SK-N-SH (cell line): ENCODE data around the gene FGF18. TPM values are rescaled to one million over a fixed set of nuclear protein-coding genes. Genes with fewer than 3 reads are reported as not detected.

ENCODE experiments used
- CTCF ChIA-PET: fragments of 300-600, 350-600 bp; formaldehyde crosslinking; extraction: SDS; loops from one replicate; lab custom pipeline; 2021; lab: Yijun Ruan, JAX
- POLR2A ChIA-PET: fragments of 350-600 bp; sonication (Branson Sonifier 250); formaldehyde crosslinking; extraction: SDS; loops from one replicate; lab custom pipeline; 2020; ENCODE audit warnings: antibody characterized with exemption, inconsistent platforms; lab: Yijun Ruan, JAX
- DNase-seq: peaks from one replicate; pipeline ENCODE4 v3.0.0; 2012
- H2AFZ ChIP-seq: fragments of 200-600 bp; sonication (generic); 2 replicates; pipeline ENCODE4 v1.8.1; 2016; ENCODE audit warnings: antibody characterized with exemption, mild to moderate bottlenecking, low read depth
- H3F3A ChIP-seq: fragments of 200-600 bp; sonication (generic); replicated peaks from 2 replicates; pipeline ENCODE3; 2016; ENCODE audit warnings: antibody characterized with exemption, mild to moderate bottlenecking; ENCODE audit not compliant: insufficient read depth
- H3K27ac ChIP-seq, 2 experiments: fragments of 200-500 bp in 1 of 2; fragments of 200-600 bp in 1 of 2; sonication (Bioruptor generic) in 1 of 2; sonication (generic), shearing (Covaris generic) in 1 of 2; 2 replicates each; pipeline versions ENCODE4 v1.5.1 to v1.6.1; 2014 to 2016; ENCODE audit warnings: low read depth in 2 of 2, inconsistent platforms in 1 of 2, low read length in 1 of 2, mild to moderate bottlenecking in 1 of 2, mixed read lengths in 1 of 2
- H3K27me3 ChIP-seq: fragments of 200-600 bp; sonication (generic), shearing (Covaris generic); 2 replicates; pipeline ENCODE4 v1.6.1; 2016; ENCODE audit warnings: mixed run types; ENCODE audit not compliant: insufficient read depth
- H3K36me3 ChIP-seq, 2 experiments: fragments of 200-500 bp in 1 of 2; fragments of 200-600 bp in 1 of 2; sonication (Bioruptor generic) in 1 of 2; sonication (generic) in 1 of 2; replicated peaks in 1 of 2; 2 replicates each; pipeline versions ENCODE3 to v1.5.1; 2014 to 2016; ENCODE audit warnings: low read length in 1 of 2, mild to moderate bottlenecking in 1 of 2; ENCODE audit not compliant: insufficient read depth in 2 of 2, control insufficient read depth in 1 of 2
- H3K4me1 ChIP-seq, 2 experiments: fragments of 200-500 bp in 1 of 2; fragments of 200-600 bp in 1 of 2; sonication (Bioruptor generic) in 1 of 2; sonication (generic), shearing (Covaris generic) in 1 of 2; 2 replicates each; pipeline versions ENCODE4 v1.5.1 to v1.6.1; 2014 to 2016; ENCODE audit warnings: low read depth in 1 of 2, low read length in 1 of 2, mixed run types in 1 of 2; ENCODE audit not compliant: insufficient read depth in 2 of 2, control insufficient read depth in 1 of 2
- H3K4me2 ChIP-seq: fragments of 200-600 bp; sonication (generic), shearing (Covaris generic); 2 replicates; pipeline ENCODE4 v1.6.1; 2017; ENCODE audit warnings: mixed run types
- H3K4me3 ChIP-seq, 2 experiments: fragments of 200-500 bp in 1 of 2; fragments of 200-600 bp in 1 of 2; sonication (Bioruptor generic) in 1 of 2; sonication (generic), shearing (Covaris generic) in 1 of 2; 2 replicates each; pipeline versions ENCODE4 v1.5.1 to v1.8.1; 2014 to 2016; ENCODE audit warnings: low read depth in 2 of 2, inconsistent platforms in 1 of 2, low read length in 1 of 2, mild to moderate bottlenecking in 1 of 2, mixed read lengths in 1 of 2, moderate library complexity in 1 of 2
- H3K79me2 ChIP-seq: fragments of 200-600 bp; sonication (generic); 2 replicates; pipeline ENCODE4 v1.8.1; 2017; ENCODE audit warnings: mild to moderate bottlenecking; ENCODE audit not compliant: insufficient read depth
- H3K9ac ChIP-seq: fragments of 200-600 bp; sonication (generic); 2 replicates; pipeline ENCODE4 v1.6.1; 2017; ENCODE audit warnings: mixed run types
- H3K9me2 ChIP-seq: fragments of 200-600 bp; sonication (generic); 2 replicates; pipeline ENCODE4 v1.6.1; 2017; ENCODE audit warnings: mixed run types
- H3K9me3 ChIP-seq: fragments of 200-600 bp; sonication (generic); 2 replicates; pipeline ENCODE4 v1.6.1; 2017; ENCODE audit warnings: mixed run types, mild to moderate bottlenecking, moderate library complexity
- H4K20me1 ChIP-seq: fragments of 200-600 bp; sonication (generic); 2 replicates; pipeline ENCODE4 v1.6.1; 2017; ENCODE audit warnings: mild to moderate bottlenecking, mixed run types; ENCODE audit not compliant: insufficient read depth
- EP300 ChIP-seq, 2 experiments: IDR thresholded peaks; 2 replicates each; pipeline versions ENCODE4 v1.4.0 to v1.6.1; 2012; ENCODE audit warnings: borderline replicate concordance in 1 of 2, low read depth in 1 of 2, low read length in 1 of 2
- FOXJ3 ChIP-seq: sonication (generic); formaldehyde crosslinking; IDR thresholded peaks from 2 replicates; pipeline ENCODE4 v1.5.1; 2020; ENCODE audit warnings: mild to moderate bottlenecking, missing genetic modification reagents
- GATA2 ChIP-seq: sonication (generic); formaldehyde crosslinking; IDR thresholded peaks from 2 replicates; pipeline ENCODE4 v1.5.0; 2020; ENCODE audit warnings: mild to moderate bottlenecking, missing genetic modification reagents
- JUND ChIP-seq: IDR thresholded peaks from 2 replicates; pipeline ENCODE4 v1.4.0; 2012
- MAX ChIP-seq: IDR thresholded peaks from 2 replicates; pipeline ENCODE4 v1.4.0; 2012; ENCODE audit warnings: low read depth
- MEF2A ChIP-seq: IDR thresholded peaks from 2 replicates; pipeline ENCODE4 v1.4.0; 2012; ENCODE audit warnings: low read depth, borderline replicate concordance
- NFIC ChIP-seq: IDR thresholded peaks from 2 replicates; pipeline ENCODE4 v1.4.0; 2012; ENCODE audit warnings: borderline replicate concordance
- POLR2AphosphoS5 ChIP-seq: IDR thresholded peaks from 2 replicates; pipeline ENCODE4 v1.6.1; 2012; ENCODE audit warnings: low read depth, low read length
- RAD21 ChIP-seq: IDR thresholded peaks from 2 replicates; pipeline ENCODE4 v1.6.1; 2012; ENCODE audit warnings: mild to moderate bottlenecking, low read length
- REST ChIP-seq: IDR thresholded peaks from 2 replicates; pipeline ENCODE4 v1.6.1; 2012; ENCODE audit warnings: mild to moderate bottlenecking, low read depth, low read length, moderate library complexity
- RFX5 ChIP-seq: IDR thresholded peaks from 2 replicates; pipeline ENCODE4 v1.6.1; 2012; ENCODE audit warnings: mild to moderate bottlenecking, improper control_type of control experiment, low read length
- TAF1 ChIP-seq: IDR thresholded peaks from 2 replicates; pipeline ENCODE4 v1.6.1; 2012; ENCODE audit warnings: low read depth, mild to moderate bottlenecking, low read length, moderate library complexity, borderline replicate concordance
- TEAD4 ChIP-seq: IDR thresholded peaks from 2 replicates; pipeline ENCODE4 v1.4.0; 2012; ENCODE audit warnings: mild to moderate bottlenecking, borderline replicate concordance; ENCODE audit not compliant: insufficient read depth
- USF2 ChIP-seq: fragments of 150-350 bp; IDR thresholded peaks from 2 replicates; pipeline ENCODE4 v1.6.1; 2017; ENCODE audit warnings: antibody characterized with exemption, low read length, low read depth, borderline replicate concordance
- WGBS: methylation state at CpG from one replicate; pipeline ENCODE4 v1.1.6; 2017; ENCODE audit warnings: low lambda C conversion rate; 5-methylcytosine and 5-hydroxymethylcytosine counted together
- polyA plus RNA-seq, 3 experiments: library from polyadenylated mRNA; depleted of rRNA; stranded (reverse); fragments of >200 nt; gene quantifications; 2 replicates each; pipeline ENCODE4 v1.2.3, GENCODE V29; 2012

Gene FGF18
- polyA plus RNA-seq, 1 of the 3 experiments (the other 2 are of a cell fraction) = 0.89 TPM

- H3K4me2 ChIP-seq = no peak overlapping the region
- H3K9ac ChIP-seq = no peak overlapping the region
- no peak for TF ChIP-seq TEAD4
- no peak for TF ChIP-seq RAD21
- no peak for TF ChIP-seq MEF2A
- no peak for TF ChIP-seq FOXJ3
- no peak for TF ChIP-seq RFX5
- no peak for TF ChIP-seq TAF1
- no peak for TF ChIP-seq JUND
- TF ChIP-seq GATA2 (CRISPR knock-in tag) = no peak
- no peak for TF ChIP-seq NFIC
- TF ChIP-seq EP300 (IDR thresholded peaks at IDR 0.05; ENCODE audit: borderline replicate concordance in 1 of 2, low read depth in 1 of 2, low read length in 1 of 2) = no peak
- TF ChIP-seq, all 33 proteins: peak for 0
- WGBS = 85% methylated on average over 13 of the region's 16 CpGs
- Histone ChIP-seq H3K27ac (no peak overlapping the region), H3K27me3 (no peaks in the 10 kb centered on the region), H3K4me1 (no peaks in the 10 kb centered on the region; a peak in 1 of 4 replicates), H3K9me2 (no peaks in the 10 kb centered on the region), H3K4me3 (no peak overlapping the region), H4K20me1 (no peaks in the 10 kb centered on the region), H3K9me3 (no peaks in the 10 kb centered on the region), H3K36me3 (no peaks in the 10 kb centered on the region), H2AFZ (no peak overlapping the region), H3F3A (no peaks in the 10 kb centered on the region), H3K79me2 (no peaks in the 10 kb centered on the region)
- CTCF ChIA-PET = interaction anchor here (3.1 kb wide), 1 partner anchor 10 kb away, joined by 13 read pairs; the partner anchor contains the start of gene FGF18
- DNase-seq = no peak
- POLR2A ChIA-PET = no interaction called here
Observed at GRCh38 chr5:171428809-171429542, 9.5 kb downstream of the FGF18 start.

- Histone ChIP-seq H3K36me3 (no peaks in the 10 kb centered on the region), H3K4me2 (no peak overlapping the region), H3K4me3 (no peak overlapping the region), H3K9me2 (no peaks in the 10 kb centered on the region), H3K9ac (no peak overlapping the region), H3K9me3 (no peaks in the 10 kb centered on the region), H3K27ac (no peak overlapping the region), H3K4me1 (no peaks in the 10 kb centered on the region; a peak in 1 of 4 replicates), H3K79me2 (no peaks in the 10 kb centered on the region), H3K27me3 (no peaks in the 10 kb centered on the region), H3F3A (no peaks in the 10 kb centered on the region), H4K20me1 (no peaks in the 10 kb centered on the region), H2AFZ (no peak overlapping the region)
- POLR2A ChIA-PET = no interaction called here
- 96% methylated on average over 4 of the region's 4 CpGs for WGBS
- TF ChIP-seq POLR2AphosphoS5 (no peak), USF2 (no peak), MAX (no peak), REST (no peak)
- DNase-seq = no peak
- CTCF ChIA-PET = interaction anchor here (0.7 to 3.1 kb wide), 2 partner anchors 11 to 59 kb away, joined by 3 to 13 read pairs; partner anchors contain the start of gene FGF18
Observed at GRCh38 chr5:171429543-171429910, 10.1 kb downstream of the FGF18 start.
